Stimulated activated CD4-positive, alpha-beta T cell treated with anti-CD3 and anti-CD28 coated beads, Interleukin-2, amount 100 ng/mL, for 4 hours (primary cell): ENCODE results near the gene NEO1.

ENCODE experiments used
- DNase-seq: peaks from one replicate; pipeline ENCODE4 v3.0.0-alpha.2; 2020; ENCODE audit warnings: low read depth

NEO1 gene

DNA sequence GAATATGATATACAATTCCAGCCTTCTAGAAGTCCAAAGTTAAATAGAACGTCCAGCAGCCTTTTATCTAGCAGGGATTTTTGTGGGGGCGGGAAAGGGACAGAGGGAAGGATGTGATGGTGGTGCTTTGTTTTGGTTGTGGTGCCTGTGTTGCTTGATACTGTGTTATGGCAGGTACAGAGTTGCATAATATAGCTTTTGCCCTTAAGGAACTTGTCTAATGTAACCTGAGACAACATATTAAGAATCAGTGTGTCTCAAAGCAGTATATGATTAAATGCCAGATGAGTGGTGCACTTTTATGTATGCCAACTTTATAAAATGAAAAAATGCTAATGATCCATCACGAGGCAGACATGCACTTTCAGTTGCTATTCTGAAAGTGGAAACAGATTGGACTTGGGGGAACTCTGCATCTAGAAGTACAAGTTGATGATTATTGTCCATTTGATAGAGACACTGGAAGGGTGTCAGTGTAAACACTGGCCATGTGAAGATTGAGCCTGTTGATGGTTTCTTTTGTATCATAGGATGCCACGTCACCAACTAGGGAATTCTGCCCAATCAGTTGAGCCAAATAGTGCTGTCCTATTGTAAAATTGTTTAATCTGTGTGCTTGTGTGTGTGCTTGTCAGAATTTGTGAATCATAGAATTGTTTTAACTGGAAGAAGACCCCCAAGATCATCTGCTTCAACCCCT, 23.0 kb downstream of the NEO1 start:
- DNase-seq, result no peak

DNA sequence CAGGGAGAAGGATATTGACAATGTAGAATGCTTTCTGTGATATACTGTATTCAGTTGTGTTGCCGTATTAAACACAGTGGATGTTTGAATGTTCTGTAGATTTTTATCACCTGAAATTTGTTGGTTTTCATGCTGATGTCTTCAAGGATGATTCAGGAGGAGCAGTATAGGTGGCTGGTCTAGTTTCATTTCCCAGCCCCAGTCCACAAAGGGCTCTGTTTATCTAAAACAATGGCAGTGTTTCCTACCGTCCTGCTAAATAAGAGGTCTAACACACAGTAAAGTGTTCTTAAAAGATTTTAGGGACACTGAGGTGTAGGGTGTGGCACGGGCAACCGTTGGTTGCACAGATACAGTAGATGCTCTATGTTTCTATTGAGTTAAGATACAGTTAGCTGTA, 26.0 kb downstream of the NEO1 start:
- no peak for DNase-seq

DNA sequence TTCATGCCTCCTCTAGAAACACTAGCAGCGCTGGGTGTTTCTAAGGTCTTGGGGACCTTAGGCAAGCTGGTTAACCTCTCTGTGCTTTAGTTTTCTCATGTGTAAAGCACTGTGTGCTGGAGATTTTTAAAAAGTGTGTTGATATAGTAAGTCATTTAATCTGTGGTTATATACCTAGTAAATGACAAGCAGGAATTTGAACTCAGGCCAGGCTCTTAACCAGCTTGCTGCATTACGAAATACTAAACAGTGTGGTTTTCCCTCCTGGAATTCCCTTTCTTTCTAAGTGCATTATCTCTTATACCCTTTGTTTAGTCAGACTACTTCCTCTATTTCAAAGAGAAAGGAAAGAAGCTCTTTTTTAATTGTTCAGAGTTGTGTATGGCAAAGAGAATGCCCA, 26.5 kb downstream of the NEO1 start:
- DNase-seq, result no peak

GRCh38 chr15:73079565-73079964, 27.3 kb downstream of the NEO1 start:
- DNase-seq, result no peak

GRCh38 chr15:73081321-73081958, 29.2 kb downstream of the NEO1 start:
- DNase-seq, result peak; percentile 4

DNA sequence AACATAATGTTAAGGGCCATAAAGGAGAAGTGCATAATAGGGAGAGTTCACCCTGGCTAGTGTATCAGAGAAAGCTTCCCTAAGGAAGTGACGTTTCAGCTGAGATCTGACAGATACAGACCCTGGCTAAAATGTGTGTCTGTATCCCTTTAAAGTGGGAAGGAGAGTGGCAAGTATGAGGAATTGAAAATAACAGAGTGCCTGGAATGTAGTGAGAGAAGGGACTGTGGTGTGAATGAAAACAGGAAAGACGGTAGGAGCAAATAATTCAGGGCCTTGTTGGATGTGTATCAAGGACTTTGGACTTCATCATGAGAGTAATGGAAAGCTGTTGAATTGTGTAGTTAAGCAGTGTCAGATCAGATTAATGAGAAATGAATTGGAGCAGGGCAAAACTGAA, 30.5 kb downstream of the NEO1 start:
- no peak for DNase-seq

- no peak for DNase-seq
These were observed 34.8 kb downstream of the NEO1 start for GRCh38 chr15:73087098-73087497.

- DNase-seq, result no peak
These were observed 52.8 kb downstream of the NEO1 start for GRCh38 chr15:73105064-73105463.

- no peak for DNase-seq
These were observed 56.4 kb downstream of the NEO1 start for GRCh38 chr15:73108676-73109075.

- no peak for DNase-seq
These were observed 57.5 kb downstream of the NEO1 start for GRCh38 chr15:73109765-73110164.

- no peak for DNase-seq
These were observed 57.9 kb downstream of the NEO1 start for GRCh38 chr15:73110201-73110600.

DNA sequence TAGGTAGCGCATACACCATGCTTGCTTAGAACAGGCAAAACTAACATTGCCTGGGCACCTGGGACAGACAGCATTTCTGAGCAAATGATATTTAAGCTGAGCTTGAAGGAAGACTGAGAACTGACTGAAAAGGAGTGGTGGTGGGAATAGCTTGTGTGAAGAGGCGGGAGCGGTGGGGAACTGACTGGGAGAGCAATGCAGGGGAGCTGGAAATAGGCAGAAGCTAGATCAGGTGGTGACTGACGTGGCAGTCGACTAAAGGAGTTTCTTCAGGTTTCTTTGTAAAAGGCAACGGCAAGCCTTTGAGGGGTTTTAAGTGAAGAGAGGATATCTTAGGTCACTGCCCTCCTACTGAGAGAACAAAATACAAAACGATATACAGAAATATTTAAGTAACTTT, 61.8 kb downstream of the NEO1 start:
- no peak for DNase-seq

- DNase-seq, result no peak
These were observed 63.9 kb downstream of the NEO1 start for GRCh38 chr15:73116164-73116563.

GRCh38 chr15:73118055-73118454, 65.8 kb downstream of the NEO1 start:
- no peak for DNase-seq

- DNase-seq, result no peak
These were observed 67.2 kb downstream of the NEO1 start for GRCh38 chr15:73119478-73119877.

DNA sequence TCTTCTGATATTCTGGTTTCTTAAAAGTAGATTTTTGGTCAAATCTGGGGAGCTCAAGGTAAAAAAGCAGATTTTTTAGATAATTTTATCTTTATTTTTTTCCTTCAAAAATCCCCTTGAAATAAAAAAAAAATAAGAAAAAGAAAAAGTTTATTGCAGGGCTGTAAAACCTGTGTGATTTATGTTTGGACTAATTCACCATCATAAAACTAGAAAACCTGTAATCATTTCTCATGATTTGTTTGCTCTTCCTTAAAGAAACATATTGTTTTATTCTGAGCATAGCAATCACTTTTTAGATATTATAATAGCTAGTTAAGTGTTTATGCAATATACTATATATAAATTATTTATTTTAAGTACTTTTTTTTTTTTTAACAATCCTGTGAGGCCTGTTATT, 68.0 kb downstream of the NEO1 start:
- DNase-seq, result no peak

GRCh38 chr15:73125219-73125618, 73.0 kb downstream of the NEO1 start:
- DNase-seq, result no peak

DNA sequence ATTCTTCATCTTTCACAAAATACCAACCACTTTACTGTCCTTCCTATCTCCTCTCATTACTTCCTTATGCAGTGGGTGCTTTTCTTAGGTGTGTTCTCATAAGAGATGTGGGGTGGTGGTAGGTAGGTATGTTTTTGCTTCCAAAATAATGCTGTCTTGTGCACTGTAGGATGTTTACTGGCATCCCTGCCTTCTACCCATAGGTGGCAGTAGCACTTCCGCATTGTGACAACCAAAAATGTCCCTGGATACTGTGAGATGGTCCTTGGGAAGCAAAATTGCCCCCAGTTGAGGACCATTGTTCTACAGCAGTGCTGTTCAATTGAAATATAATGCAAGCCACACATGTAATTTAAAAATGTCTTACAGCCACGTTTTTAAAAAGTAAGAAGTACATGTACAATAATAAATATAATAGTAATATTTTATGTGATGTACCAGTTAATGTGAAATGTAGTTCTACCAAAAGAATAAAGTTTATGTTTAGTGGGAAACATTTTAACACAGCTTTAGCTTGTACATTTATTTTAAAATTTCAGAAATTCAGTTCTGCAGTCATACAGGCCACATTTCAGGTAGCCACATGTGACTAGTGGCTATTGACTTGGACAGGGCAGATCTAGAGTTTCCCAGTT, 75.2 kb downstream of the NEO1 start:
- DNase-seq, result no peak

DNA sequence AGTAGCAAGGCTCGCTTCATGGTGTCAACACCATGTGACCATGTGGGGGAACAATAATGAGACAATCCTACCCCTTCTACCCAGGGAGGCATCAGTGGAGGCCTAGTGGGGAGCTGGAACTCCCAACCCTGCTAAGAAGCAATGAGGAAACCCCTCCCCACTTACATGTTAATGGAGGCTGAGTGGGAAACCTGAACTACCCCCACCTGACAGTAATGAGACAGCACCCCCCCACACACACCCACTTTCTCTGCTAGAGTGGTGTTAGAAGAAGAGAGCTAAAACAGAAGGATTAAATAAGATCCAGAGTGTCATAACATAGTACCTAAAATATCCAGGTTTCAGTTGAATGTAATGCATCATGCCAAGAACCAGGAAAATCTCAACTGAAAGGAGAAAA, 78.6 kb downstream of the NEO1 start:
- DNase-seq, result no peak

DNA sequence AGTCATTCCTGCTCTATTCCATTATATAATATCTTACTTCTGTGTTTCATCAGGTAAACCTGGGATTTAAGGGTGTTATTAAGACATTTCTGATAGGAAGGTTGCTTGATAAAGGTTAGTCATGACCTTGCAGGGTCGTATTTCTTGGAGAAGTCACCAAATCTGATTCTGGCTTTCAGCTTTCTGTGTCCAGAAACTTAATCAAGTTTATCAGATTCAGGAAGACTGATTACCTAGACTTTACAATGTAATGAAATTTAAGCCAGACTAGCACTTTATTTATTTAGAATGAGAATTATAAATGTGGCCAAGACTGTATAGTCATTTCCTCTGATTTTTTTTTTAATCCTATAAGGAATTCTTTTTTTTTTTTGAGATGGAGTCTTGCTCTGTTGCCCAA, 81.9 kb downstream of the NEO1 start:
- no peak for DNase-seq

- no peak for DNase-seq
These were observed 86.9 kb downstream of the NEO1 start for GRCh38 chr15:73139041-73139743.

GRCh38 chr15:73139744-73140553, 87.7 kb downstream of the NEO1 start:
- no peak for DNase-seq
